ENCODE results near the gene ZNF580.

The ZNF580 gene

DNA sequence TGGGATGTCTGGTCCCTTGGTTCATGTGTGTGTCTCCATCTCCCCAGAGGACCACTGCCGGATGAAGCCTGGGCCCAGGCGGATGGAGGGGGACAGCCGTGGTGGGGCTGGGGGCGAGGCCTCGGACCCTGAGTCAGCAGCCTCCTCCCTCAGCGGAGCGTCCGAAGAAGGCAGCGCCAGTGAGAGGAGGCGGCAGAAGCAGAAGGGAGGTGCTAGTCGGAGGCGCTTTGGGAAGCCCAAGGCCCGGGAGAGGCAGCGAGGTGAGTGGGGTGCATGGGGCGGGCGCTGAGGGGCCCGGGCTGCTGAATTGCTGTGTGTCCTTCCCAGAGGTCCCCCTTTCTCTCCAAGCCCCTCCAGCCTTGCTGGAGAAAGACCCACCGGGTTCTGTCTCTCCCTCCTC, 10.4 kb downstream of the ZNF580 start:
- TF ChIP-seq, protein P1, sequence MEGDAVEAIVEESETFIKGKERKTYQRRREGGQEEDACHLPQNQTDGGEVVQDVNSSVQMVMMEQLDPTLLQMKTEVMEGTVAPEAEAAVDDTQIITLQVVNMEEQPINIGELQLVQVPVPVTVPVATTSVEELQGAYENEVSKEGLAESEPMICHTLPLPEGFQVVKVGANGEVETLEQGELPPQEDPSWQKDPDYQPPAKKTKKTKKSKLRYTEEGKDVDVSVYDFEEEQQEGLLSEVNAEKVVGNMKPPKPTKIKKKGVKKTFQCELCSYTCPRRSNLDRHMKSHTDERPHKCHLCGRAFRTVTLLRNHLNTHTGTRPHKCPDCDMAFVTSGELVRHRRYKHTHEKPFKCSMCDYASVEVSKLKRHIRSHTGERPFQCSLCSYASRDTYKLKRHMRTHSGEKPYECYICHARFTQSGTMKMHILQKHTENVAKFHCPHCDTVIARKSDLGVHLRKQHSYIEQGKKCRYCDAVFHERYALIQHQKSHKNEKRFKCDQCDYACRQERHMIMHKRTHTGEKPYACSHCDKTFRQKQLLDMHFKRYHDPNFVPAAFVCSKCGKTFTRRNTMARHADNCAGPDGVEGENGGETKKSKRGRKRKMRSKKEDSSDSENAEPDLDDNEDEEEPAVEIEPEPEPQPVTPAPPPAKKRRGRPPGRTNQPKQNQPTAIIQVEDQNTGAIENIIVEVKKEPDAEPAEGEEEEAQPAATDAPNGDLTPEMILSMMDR (IDR thresholded peaks at IDR 0.05; ENCODE audit: borderline replicate concordance, insufficient read depth, low read depth, low read length): no peak

DNA sequence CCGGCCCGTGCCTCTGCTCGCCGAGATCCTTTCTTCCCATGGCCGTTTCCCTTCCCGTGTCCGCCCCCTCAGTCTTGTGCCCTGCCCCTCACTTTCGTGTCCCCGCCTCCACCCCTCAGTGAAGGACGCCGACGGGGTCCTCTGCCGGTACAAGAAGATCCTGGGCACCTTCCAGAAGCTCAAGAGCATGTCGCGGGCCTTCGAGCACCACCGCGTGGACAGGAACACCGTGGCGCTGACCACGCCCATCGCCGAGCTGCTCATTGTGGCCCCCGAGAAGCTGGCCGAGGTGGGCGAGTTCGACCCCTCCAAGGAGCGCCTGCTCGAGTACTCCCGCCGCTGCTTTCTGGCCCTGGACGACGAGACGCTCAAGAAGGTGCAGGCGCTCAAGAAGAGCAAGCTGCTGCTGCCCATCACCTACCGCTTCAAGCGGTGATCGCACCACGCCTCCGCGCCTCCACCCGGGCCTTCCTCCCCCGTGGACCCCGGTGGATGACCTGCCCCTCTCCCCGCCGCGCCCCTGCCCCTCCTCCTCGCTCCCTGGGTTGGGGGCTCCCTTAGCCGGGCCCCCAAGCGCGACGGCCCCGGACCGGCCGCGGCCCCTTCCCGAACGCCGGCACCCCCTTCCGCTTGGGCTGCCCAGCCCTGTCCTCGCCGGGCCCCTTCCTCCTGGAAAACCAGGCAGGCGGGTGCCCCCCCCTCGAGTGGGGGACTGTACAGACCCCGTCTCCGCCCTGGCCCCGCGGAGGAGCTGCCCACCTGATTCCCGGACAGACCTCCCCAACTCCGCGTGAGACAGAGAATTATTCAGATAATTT, 11.7 kb downstream of the ZNF580 start:
- H3K4me3 ChIP-seq (ENCODE audit: low read depth, low read length): no peak overlapping the region
- TF ChIP-seq, protein P1 (IDR thresholded peaks at IDR 0.05; ENCODE audit: borderline replicate concordance, insufficient read depth, low read depth, low read length): no peak

More for the DNA sequence above, 10.4 kb downstream of the ZNF580 start:
- no peak overlapping the region for H3K4me3 ChIP-seq (ENCODE audit: low read depth, low read length)

DNA sequence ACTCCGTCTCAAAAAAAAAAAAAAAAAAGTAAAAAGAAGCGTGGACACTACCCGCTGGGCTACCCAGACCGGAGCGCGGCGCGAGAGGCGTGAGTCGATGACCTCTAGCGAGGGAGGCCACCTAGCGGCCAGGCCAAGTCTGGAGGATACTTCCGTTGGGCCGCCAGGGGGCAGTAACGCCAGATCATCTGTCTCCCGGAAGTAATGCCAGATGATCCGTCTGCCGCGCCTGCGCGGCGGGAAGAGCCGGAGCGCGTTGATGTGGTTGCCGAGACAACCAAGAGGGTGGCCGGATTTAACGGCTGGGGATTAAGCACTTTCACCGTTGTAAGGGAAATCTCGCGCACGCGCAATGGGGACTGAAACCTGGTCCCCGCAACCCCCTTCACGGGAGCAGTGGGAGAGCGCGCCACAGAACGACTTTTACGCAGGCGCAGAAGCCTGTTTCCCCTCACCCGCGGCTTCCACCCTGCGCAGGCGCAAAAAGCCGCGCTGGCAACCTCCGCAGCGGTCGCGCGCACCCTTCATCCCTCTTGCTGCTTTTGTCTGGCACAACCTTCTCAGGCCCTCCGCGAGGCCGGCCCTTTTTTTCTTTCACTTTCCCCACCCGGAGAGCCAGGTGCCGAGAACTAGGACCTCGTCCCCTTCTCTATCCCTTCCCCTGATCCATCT, 13.0 kb downstream of the ZNF580 start:
- TF ChIP-seq, protein P1 (IDR thresholded peaks at IDR 0.05; ENCODE audit: borderline replicate concordance, insufficient read depth, low read depth, low read length): peak; percentile 100
- peak overlapping the region; percentile 92 for H3K4me3 ChIP-seq (ENCODE audit: low read depth, low read length)

DNA sequence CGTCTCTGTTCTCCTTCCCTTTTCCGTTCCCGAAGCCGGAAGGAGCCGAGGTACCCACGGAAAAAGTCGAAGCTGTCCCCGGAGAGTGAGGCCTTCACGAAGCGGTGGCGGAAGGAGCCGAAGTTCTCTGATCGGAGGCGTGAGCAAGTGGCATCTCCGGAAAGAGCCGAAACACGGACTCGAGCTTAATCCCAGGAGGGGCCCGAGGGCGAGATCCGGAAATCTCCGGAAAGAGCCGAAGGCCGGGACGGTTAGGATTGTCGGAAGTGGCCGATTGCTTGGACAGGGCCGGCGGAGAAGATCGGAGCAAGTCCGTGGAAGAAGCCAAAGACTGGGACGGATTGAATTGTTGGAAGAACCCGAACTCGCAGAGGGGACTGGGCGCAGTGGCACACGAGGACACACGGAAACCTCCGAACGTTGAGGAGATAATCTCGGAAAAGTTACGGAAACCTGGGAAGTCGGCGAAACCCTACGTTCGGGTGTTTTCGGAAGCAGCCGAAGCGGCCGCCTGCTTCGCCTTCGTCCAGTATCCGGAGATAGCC, 13.6 kb downstream of the ZNF580 start:
- H3K4me3 ChIP-seq (ENCODE audit: low read depth, low read length): peak overlapping the region; percentile 92
- TF ChIP-seq, protein P1 (IDR thresholded peaks at IDR 0.05; ENCODE audit: borderline replicate concordance, insufficient read depth, low read depth, low read length): no peak

DNA sequence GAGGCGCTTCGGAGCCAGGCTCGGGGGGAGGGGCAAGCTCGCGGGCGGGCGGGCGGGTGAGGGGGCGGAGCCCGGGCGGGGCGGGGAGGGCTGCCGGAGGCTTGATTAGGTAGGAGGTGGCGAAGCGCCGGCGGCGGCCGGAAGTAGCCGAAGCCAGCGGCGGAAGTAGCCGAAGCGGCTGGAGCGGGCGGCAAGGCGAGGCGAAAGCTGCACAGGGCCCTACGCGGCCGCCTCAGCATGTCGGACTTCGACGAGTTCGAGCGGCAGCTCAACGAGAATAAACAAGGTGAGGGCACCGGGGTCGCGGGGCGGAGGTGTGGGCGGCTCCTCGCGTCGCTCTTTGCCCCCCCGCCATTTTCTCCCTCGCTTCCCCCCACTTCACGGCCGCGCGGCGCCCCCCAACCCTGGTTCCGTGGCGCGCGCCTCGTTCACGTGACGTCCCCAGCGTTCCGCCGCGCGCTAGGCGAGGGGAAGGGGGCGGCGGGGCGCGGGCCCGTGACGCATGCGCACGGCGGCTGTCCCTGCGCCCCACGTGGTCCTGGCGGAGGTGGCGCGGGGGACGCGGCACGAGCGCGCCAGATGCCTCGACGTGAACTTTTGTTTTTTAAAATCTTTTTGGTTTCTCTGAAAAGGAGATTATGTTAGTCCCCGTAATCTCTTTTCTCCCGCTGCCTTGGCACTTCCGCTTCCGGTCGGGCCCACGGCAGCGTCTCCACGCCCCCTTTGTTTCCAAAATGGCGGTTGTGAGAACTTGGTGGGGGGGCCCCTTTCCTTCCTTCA, 14.3 kb downstream of the ZNF580 start, which contains the start of gene U2AF2:
TSS of gene U2AF2 (plus strand) at position 168 of the 780 bp plus-strand sequence. CDS start at position 238, 70 bp downstream.
- TF ChIP-seq, protein P1 (IDR thresholded peaks at IDR 0.05; ENCODE audit: borderline replicate concordance, insufficient read depth, low read depth, low read length): no peak
- H3K4me3 ChIP-seq (ENCODE audit: low read depth, low read length): peak within 1 kb of the TSS; percentile 95

DNA sequence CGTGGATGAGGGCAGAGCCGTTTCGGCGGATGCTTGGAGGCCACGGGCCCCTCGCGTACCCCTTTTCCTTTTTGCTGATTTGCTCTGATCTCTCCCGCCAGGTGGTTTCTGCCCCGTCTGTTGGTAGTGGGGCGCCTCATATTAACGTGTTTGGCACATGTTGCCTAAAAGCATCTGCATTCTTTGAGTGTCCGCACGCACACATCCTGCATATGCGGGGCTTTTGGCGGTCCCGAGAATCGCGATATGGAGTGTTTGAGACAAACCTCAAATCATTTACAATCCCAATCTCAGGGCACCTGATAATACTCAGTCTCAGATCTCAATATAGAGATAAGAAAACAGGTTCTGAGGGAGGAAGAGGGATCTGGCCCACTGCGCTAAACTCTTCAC, 14.8 kb downstream of the ZNF580 start:
- TF ChIP-seq, protein P1 (IDR thresholded peaks at IDR 0.05; ENCODE audit: borderline replicate concordance, insufficient read depth, low read depth, low read length): no peak
- H3K4me3 ChIP-seq (ENCODE audit: low read depth, low read length): peak overlapping the region; percentile 95
